GM18526 (cell line): Measurements from ENCODE around the gene RUNX1.

Experiments used
- POLR2A ChIP-seq: IDR thresholded peaks from 3 replicates; pipeline ENCODE4 v1.6.1; 2011; ENCODE audit not compliant: insufficient read length; ENCODE audit errors: extremely low read depth

The RUNX1 gene

DNA sequence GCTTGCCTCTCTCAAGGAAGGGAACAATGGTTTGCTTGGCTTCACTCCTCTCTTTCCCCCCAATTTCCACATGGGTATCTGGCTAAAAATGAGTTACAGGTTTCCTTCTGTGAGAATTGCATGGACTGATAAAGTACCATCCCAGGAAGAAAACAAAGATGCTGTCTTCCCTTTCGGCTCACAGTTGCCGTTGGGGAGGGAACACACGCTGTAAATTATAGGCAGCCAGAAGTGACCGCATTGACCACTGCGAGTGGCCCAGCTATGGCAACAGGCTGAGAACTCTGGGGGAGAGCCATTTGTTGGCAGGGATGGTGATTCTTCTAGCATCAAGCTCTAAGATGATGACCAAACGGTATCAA, 2.9 kb downstream of the RUNX1 start:
- no peak for TF ChIP-seq POLR2A

GRCh38 chr21:35045542-35046262, 3.4 kb downstream of the RUNX1 start:
- TF ChIP-seq POLR2A: no peak

GRCh38 chr21:35044770-35045541, 4.1 kb downstream of the RUNX1 start:
- no peak for TF ChIP-seq POLR2A

DNA sequence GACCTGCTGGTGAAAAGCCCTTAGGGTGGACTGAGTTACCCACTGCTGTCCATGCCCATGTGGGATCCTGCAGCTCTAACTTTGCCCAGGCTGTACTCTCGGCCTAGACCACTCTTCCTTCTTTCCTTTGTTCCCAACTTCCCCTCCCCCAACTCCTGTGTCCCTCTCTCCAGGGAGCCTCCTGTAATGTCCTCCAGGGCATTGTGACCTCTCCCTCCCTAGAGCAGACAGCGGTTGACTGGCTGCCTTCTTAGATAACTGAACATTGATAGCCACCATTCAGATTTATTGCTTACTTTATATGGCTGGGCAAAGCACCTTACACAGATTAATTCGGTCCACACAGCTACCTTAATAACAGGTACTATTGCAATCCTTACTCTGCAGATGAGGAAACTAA, 5.0 kb downstream of the RUNX1 start:
- TF ChIP-seq POLR2A: no peak

GRCh38 chr21:35043549-35043948, 5.6 kb downstream of the RUNX1 start:
- no peak for TF ChIP-seq POLR2A

- TF ChIP-seq POLR2A: no peak
Observed at GRCh38 chr21:35042836-35043235, 6.3 kb downstream of the RUNX1 start.

DNA sequence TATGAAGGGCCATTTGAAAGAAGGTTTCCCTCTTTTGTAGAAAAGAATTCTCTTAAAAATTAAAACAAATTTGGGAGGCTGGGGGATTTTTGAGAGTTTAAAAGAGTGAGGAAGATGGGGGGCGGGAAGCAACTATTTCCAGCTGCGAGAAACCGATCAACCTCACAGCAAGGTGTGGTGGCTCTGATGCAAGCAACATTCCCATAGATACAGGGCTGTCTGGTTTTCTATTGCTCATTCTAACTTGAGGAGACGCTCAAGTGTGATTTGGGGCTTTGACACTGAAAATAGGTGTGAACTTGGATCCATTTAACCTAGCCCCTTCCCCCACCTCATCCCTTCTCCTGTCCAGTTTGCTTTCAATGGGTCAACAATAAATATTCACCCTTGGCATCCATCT, 7.2 kb downstream of the RUNX1 start:
- no peak for TF ChIP-seq POLR2A

- TF ChIP-seq POLR2A: no peak
Observed at GRCh38 chr21:35041122-35041521, 8.0 kb downstream of the RUNX1 start.

GRCh38 chr21:35039595-35040289, 9.4 kb downstream of the RUNX1 start:
- TF ChIP-seq POLR2A: no peak

GRCh38 chr21:35038772-35039319, 10.3 kb downstream of the RUNX1 start:
- TF ChIP-seq POLR2A: no peak

- TF ChIP-seq POLR2A: no peak
Observed at GRCh38 chr21:35037384-35037765, 11.7 kb downstream of the RUNX1 start.

- no peak for TF ChIP-seq POLR2A
Observed at GRCh38 chr21:35036465-35037383, 12.4 kb downstream of the RUNX1 start.

DNA sequence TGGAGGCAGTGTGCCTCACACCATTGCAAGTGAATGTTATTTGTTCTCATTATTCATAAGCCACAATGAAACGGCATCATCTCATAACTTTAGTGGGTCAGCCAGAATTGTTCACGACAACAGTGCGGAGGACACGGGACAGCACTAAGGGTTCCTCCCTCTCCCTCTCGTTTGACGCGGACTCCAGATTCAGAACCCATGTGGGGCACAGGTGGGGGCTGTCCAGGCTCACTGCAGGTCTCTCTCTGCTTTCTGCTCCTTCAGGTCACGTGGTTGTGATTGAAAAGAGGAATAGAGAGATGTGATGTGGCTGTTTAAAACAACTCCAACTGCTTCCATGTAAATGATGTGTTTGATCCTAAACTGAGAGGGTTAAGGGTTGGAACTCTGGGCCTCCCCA, 13.5 kb downstream of the RUNX1 start:
- TF ChIP-seq POLR2A: no peak

GRCh38 chr21:35035116-35035515, 14.0 kb downstream of the RUNX1 start:
- TF ChIP-seq POLR2A: no peak
